Caco-2 (cell line): ENCODE measurements around the gene CDSN. TPM values are rescaled to one million over a fixed set of nuclear protein-coding genes. Genes with fewer than 3 reads are reported as not detected.
"Not testable (repeated sequence)": the region's sequence is repeated elsewhere in the genome, so short reads cannot be mapped to it uniquely, and the experiment has no call there.

Experiments
- BruUV-seq: library from RNA; stranded (reverse); fragments of 400-500 nt; replicated peaks from 2 replicates; lab custom pipeline; 2021; lab: Mats Ljungman, UMichigan
- CTCF ChIA-PET: fragments of 300-600 bp; sonication (Branson Sonifier 250); formaldehyde crosslinking; loops from one replicate; lab custom pipeline; 2022; ENCODE audit warnings: antibody characterized with exemption; lab: Charles Lee
- POLR2A ChIA-PET: fragments of 300-600 bp; sonication (Branson Sonifier 250); formaldehyde crosslinking; loops from one replicate; lab custom pipeline; 2022; ENCODE audit warnings: antibody characterized with exemption; lab: Charles Lee
- DNase-seq, 2 experiments: peaks; one replicate each; pipeline versions ENCODE4 v3.0.0 to v3.0.0-alpha.2; 2020 to 2022
- H3K27me3 ChIP-seq: replicated peaks from 2 replicates; pipeline ENCODE4 v1.6.0; 2011; ENCODE audit warnings: low read length; ENCODE audit not compliant: control insufficient read depth, insufficient read depth
- H3K36me3 ChIP-seq: 2 replicates; pipeline ENCODE4 v1.5.1; 2011; ENCODE audit warnings: low read length; ENCODE audit not compliant: control insufficient read depth, insufficient read depth
- H3K4me1 ChIP-seq: fragments of 250-450 bp; sonication (Bioruptor Pico); 2 replicates; pipeline ENCODE4 v1.5.1; 2020; ENCODE audit warnings: mild to moderate bottlenecking
- H3K4me3 ChIP-seq: 2 replicates; pipeline ENCODE4 v1.5.1; 2011; ENCODE audit warnings: low read depth, mild to moderate bottlenecking, control low read depth, low read length
- H3K9me3 ChIP-seq: fragments of 250-450 bp; sonication (Bioruptor Pico); 2 replicates; pipeline ENCODE4 v1.5.1; 2020; ENCODE audit warnings: mild to moderate bottlenecking, moderate library complexity
- H3K27ac Mint-ChIP-seq: one replicate; pipeline ENCODE4 v1.8.0; 2022; ENCODE audit warnings: mixed read lengths; ENCODE audit not compliant: unreplicated experiment
- H3K27me3 Mint-ChIP-seq: one replicate; pipeline ENCODE4 v1.8.0; 2022; ENCODE audit warnings: mixed read lengths; ENCODE audit not compliant: insufficient read depth, unreplicated experiment
- H3K36me3 Mint-ChIP-seq: one replicate; pipeline ENCODE4 v1.8.0; 2022; ENCODE audit warnings: mild to moderate bottlenecking, mixed read lengths; ENCODE audit not compliant: insufficient read depth, unreplicated experiment
- H3K4me1 Mint-ChIP-seq: one replicate; pipeline ENCODE4 v1.8.0; 2022; ENCODE audit warnings: low read depth, mixed read lengths; ENCODE audit not compliant: unreplicated experiment
- H3K4me3 Mint-ChIP-seq: one replicate; pipeline ENCODE4 v1.8.0; 2022; ENCODE audit warnings: mild to moderate bottlenecking, moderate library complexity, mixed read lengths; ENCODE audit not compliant: unreplicated experiment
- H3K9me3 Mint-ChIP-seq: one replicate; pipeline ENCODE4 v1.8.0; 2022; ENCODE audit warnings: mixed read lengths; ENCODE audit not compliant: unreplicated experiment
- CTCF ChIP-seq, 2 experiments: fragments of 200-600 bp in 1 of 2; IDR thresholded peaks; 1 replicate in 1 of 2; 2 replicates in 1 of 2; pipeline versions ENCODE4 v1.5.1 to v1.8.0; 2011 to 2022; ENCODE audit warnings: antibody characterized with exemption in 1 of 2, control low read depth in 1 of 2, inconsistent platforms in 1 of 2, low read depth in 1 of 2, low read length in 1 of 2, mild to moderate bottlenecking in 1 of 2, moderate library complexity in 1 of 2; ENCODE audit not compliant: insufficient read depth in 1 of 2, severe bottlenecking in 1 of 2, unreplicated experiment in 1 of 2
- intact Hi-C: fragments of 100-400 bp; cut with micrococcal nuclease; formaldehyde crosslinking; loops from one replicate; pipeline ENCODE4 v1.10.0; 2022; ENCODE audit not compliant: unreplicated experiment
- total RNA-seq: library from RNA; stranded (reverse); gene quantifications from 2 replicates; pipeline ENCODE4 v1.2.3, GENCODE V29; 2022

The CDSN gene
- total RNA-seq, 1 experiment from 2014 or later = not detected

- Histone ChIP-seq H3K4me1 (peaks cover 5% of the 10 kb centered on the region; the same call in 1 of the 2 replicates), H3K4me3 (no peak overlapping the region), H3K36me3 (no peaks in the 10 kb centered on the region), H3K9me3 (no peaks in the 10 kb centered on the region), H3K27me3 (no peaks in the 10 kb centered on the region)
- intact Hi-C loops = no loop called here
- Mint-ChIP-seq H3K4me3 (no peak overlapping the region), H3K9me3 (no peaks in the 10 kb centered on the region), H3K27ac (no peak overlapping the region), H3K27me3 (no peaks in the 10 kb centered on the region), H3K4me1 (peaks cover 6% of the 10 kb centered on the region), H3K36me3 (peaks cover 4% of the 10 kb centered on the region)
- no peak for DNase-seq
- TF ChIP-seq CTCF (IDR thresholded peaks at IDR 0.05; ENCODE audit: insufficient read depth in 1 of 2, low read depth in 1 of 2, low read length in 1 of 2, severe bottlenecking in 1 of 2, unreplicated experiment in 1 of 2) = no peak
- POLR2A ChIA-PET = no interaction called here
- BruUV-seq = no TSS peak
- CTCF ChIA-PET = no interaction called here
These were observed 45.7 kb upstream of the CDSN start for GRCh38 chr6:31165986-31166385.

GRCh38 chr6:31165064-31165832, 45.0 kb upstream of the CDSN start:
- H3K27me3 ChIP-seq, H3K4me3 Mint-ChIP-seq, DNase-seq, H3K27ac Mint-ChIP-seq, H3K9me3 Mint-ChIP-seq, H3K4me1 Mint-ChIP-seq, H3K4me1 ChIP-seq, H3K27me3 Mint-ChIP-seq, H3K9me3 ChIP-seq, H3K36me3 ChIP-seq, POLR2A ChIA-PET, BruUV-seq, CTCF ChIA-PET, intact Hi-C loops, H3K4me3 ChIP-seq: not testable (repeated sequence)
- peaks cover 11% of the 10 kb centered on the region for H3K36me3 Mint-ChIP-seq

GRCh38 chr6:31164475-31165063, 44.3 kb upstream of the CDSN start:
- H3K4me3 Mint-ChIP-seq, H3K4me3 ChIP-seq, H3K27me3 Mint-ChIP-seq, H3K36me3 ChIP-seq, BruUV-seq, H3K4me1 Mint-ChIP-seq, H3K4me1 ChIP-seq, H3K27me3 ChIP-seq, H3K27ac Mint-ChIP-seq, CTCF ChIA-PET, POLR2A ChIA-PET, intact Hi-C loops, DNase-seq, H3K9me3 Mint-ChIP-seq, H3K9me3 ChIP-seq: not testable (repeated sequence)
- peaks cover 11% of the 10 kb centered on the region for H3K36me3 Mint-ChIP-seq

GRCh38 chr6:31163922-31164321, 43.7 kb upstream of the CDSN start:
- Histone ChIP-seq H3K27me3 (no peaks in the 10 kb centered on the region), H3K9me3 (no peaks in the 10 kb centered on the region), H3K36me3 (no peaks in the 10 kb centered on the region), H3K4me3 (no peak overlapping the region), H3K4me1 (peaks cover 6% of the 10 kb centered on the region; the same call in 1 of the 2 replicates)
- BruUV-seq = no TSS peak
- Mint-ChIP-seq H3K27ac (no peak overlapping the region), H3K4me3 (no peak overlapping the region), H3K4me1 (no peaks in the 10 kb centered on the region), H3K27me3 (no peaks in the 10 kb centered on the region), H3K9me3 (no peaks in the 10 kb centered on the region), H3K36me3 (peaks cover 11% of the 10 kb centered on the region)
- intact Hi-C loops = no loop called here
- CTCF ChIA-PET = no interaction called here
- no peak for TF ChIP-seq CTCF (IDR thresholded peaks at IDR 0.05; ENCODE audit: insufficient read depth in 1 of 2, low read depth in 1 of 2, low read length in 1 of 2, severe bottlenecking in 1 of 2, unreplicated experiment in 1 of 2)
- no peak for DNase-seq
- POLR2A ChIA-PET = no interaction called here
